ENCODE results near the gene MYBL2.

DNA sequence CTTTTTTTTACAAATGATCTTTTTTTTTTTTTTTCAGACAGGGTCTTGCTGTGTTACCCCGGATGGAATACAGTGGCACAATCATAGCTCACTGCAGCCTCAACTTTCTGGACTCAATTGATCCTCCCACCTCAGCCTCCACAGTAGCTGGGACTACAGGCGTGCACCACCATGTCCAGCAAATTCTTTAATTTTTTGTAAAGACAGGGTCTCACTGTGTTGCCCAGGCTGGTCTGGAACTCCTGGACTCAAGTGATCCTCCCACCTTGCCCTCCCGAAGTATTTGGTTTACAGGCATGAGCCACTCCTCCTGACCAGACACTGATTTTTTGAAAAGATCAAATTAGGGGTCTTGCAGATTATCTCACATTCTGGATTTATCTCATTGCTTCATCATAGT lies 11.0 kb upstream of the MYBL2 start:
- TF ChIP-seq EZH2 (IDR thresholded peaks at IDR 0.05; ENCODE audit: borderline replicate concordance) (no peak), EZH2phosphoT487 (IDR thresholded peaks at IDR 0.05; ENCODE audit: low read depth, severe bottlenecking, unreplicated experiment) (no peak)
- TF ChIP-seq, protein P1, sequence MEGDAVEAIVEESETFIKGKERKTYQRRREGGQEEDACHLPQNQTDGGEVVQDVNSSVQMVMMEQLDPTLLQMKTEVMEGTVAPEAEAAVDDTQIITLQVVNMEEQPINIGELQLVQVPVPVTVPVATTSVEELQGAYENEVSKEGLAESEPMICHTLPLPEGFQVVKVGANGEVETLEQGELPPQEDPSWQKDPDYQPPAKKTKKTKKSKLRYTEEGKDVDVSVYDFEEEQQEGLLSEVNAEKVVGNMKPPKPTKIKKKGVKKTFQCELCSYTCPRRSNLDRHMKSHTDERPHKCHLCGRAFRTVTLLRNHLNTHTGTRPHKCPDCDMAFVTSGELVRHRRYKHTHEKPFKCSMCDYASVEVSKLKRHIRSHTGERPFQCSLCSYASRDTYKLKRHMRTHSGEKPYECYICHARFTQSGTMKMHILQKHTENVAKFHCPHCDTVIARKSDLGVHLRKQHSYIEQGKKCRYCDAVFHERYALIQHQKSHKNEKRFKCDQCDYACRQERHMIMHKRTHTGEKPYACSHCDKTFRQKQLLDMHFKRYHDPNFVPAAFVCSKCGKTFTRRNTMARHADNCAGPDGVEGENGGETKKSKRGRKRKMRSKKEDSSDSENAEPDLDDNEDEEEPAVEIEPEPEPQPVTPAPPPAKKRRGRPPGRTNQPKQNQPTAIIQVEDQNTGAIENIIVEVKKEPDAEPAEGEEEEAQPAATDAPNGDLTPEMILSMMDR (IDR thresholded peaks at IDR 0.05; ENCODE audit: poor library complexity) = no peak
